CD4-positive, alpha-beta T cell treated with Interferon alpha-2 for 1 hour (primary cell): ENCODE data around the gene DNLZ.
"Not testable (repeated sequence)": the region's sequence is repeated elsewhere in the genome, so short reads cannot be mapped to it uniquely, and the experiment has no call there.

Source experiments
- DNase-seq, 2 donors: peaks; one replicate each; pipeline ENCODE4 v3.0.0-alpha.2; 2020 to 2022

The DNLZ gene

GRCh38 chr9:136358016-136358415, 5.5 kb downstream of the DNLZ start:
- no peak for DNase-seq

DNA sequence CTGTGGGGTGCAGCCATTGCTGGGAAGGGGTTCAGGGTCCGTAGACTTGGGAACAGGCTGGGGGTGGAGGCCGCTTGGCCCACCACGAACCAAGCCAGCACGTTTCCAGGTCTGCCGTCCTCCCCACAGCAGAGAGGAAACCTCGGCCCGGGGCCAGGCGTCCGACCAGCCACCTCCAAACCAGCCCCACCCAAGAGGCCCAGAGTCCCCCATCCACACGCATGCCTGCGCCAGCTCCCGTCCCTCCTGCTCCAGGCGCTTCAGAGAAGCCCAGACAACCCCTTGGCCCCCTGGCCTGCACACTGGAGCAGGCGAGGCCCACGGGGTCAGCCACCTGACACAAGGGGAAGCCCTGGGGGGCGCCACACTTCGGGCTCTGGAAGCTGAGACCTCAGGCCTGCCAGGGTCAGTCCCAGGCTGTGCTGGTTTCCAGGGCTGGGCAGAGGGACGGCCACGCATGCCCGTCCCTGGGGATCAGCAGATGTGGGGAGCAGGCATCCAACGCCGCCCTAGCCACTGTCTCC, 6.3 kb downstream of the DNLZ start:
- DNase-seq, result no peak

GRCh38 chr9:136355616-136356557, 7.7 kb downstream of the DNLZ start:
- DNase-seq, result no peak

DNA sequence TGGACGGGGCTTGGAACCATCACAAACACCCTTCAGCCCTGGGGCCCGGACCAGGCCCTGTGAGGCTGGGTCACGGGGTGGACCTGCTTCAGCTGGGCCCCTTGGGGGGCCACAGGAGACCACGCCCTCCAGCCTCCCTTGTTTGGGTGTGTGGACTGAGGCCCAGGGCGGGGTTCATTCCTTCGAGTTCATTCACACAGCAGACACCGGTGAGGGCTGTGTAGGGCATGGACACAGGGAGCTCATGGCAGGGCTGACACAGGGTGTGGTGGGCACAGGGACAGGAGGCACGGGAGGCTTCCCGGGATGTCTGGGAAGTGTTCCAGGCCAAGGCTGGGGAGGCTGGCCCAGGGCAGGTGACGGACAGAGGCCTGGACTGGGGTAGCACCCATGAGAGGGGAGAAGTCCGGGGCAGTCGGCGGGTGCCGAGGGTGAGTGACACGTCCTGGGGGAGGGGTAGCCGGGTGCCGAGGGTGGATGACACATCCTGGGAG, 8.9 kb downstream of the DNLZ start:
- no peak for DNase-seq

- DNase-seq, result no peak
Observed at GRCh38 chr9:136353757-136354488, 9.6 kb downstream of the DNLZ start.

GRCh38 chr9:136353088-136353487, 10.5 kb downstream of the DNLZ start:
- no peak for DNase-seq

DNA sequence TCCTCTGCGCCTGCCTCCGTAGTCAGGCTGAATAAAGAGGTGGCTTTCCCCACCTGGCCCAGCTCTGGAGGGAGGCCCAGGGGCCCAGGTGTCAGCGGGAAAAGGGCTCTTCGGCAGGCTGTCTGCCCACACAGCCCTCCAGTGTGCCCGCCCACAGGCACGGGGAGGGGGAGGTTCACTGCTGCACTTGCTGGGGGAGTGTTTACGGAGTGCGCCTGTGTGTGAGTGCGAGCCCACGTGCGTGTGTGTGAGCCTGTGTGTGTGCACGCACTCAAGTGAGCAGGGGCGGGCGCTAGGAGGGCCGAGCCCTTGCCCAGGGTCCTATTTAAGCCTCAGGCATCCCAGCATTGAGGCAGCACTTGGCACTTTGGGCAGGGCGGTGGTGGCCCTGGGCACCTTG, 10.9 kb downstream of the DNLZ start:
- DNase-seq, result no peak

- not testable (repeated sequence) for DNase-seq
Observed at GRCh38 chr9:136351868-136352267, 11.7 kb downstream of the DNLZ start.

DNA sequence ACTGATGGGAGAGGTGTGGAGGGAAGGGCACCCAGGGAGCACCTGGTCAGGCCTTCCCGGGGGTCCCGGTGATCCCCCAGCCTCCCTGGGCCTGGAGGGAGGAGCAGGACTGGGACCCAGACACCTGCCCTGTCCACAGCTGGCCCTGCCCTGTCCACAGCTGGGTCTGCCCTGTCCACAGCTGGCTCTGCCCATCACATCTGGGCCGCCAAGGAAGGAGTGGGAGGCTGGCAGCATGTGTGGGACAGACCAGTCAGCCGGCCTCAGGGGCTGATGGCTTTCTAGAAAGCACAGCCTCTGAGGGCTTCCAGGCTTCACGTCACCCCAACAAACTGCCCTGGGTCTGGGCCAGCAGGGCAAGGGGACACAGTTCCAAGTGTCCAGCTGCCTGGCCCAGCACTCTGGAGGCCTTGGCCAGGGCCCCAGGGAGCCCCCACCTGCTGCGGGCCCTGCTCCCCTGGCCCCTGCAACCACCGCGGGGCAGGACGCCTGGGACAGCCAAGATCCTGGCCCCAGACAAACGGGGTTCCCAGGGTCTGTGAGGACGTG, 12.2 kb downstream of the DNLZ start:
- no peak for DNase-seq

- DNase-seq, result no peak
Observed at GRCh38 chr9:136349546-136349945, 14.0 kb downstream of the DNLZ start.

- DNase-seq, result no peak
Observed at GRCh38 chr9:136348691-136349090, 14.9 kb downstream of the DNLZ start.

DNA sequence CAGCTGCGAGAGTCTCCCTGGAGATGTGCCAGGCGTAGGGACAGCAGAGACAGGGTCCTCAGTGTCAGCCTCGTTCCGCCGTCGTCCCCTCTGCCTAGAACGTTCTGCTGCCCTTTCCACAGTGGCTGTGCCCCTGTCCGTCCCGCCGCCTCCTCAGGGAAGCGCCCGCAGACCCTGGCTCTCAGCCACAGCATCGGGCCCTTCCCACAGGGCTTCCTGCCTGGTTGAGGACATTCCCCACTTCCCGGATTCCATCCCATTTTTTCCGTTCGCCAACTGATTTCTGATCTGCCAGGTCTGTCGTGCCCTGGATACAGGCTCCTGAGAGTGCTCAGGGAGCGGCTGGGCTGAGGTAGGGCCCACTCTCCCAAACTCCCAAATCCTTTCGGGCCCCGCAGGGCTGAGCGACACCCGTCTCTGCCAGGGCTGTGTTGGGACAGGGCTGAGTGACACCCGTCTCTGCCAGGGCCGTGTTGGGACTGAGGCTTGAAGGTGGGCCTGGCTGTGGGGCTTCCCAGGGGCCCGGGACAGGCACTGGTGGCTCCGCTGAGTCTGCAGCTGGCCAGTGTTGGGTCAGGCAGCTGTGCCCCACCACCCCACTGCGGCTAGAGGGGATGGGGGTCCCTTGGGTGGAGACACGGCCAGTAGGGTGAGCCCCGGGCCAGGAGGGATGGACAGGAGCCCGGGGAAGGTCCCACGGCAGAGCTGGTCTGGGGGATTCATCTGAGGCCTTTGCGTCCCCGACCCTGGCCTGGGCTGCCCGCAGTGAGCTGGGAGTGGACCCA, 15.9 kb downstream of the DNLZ start:
- DNase-seq, result no peak

DNA sequence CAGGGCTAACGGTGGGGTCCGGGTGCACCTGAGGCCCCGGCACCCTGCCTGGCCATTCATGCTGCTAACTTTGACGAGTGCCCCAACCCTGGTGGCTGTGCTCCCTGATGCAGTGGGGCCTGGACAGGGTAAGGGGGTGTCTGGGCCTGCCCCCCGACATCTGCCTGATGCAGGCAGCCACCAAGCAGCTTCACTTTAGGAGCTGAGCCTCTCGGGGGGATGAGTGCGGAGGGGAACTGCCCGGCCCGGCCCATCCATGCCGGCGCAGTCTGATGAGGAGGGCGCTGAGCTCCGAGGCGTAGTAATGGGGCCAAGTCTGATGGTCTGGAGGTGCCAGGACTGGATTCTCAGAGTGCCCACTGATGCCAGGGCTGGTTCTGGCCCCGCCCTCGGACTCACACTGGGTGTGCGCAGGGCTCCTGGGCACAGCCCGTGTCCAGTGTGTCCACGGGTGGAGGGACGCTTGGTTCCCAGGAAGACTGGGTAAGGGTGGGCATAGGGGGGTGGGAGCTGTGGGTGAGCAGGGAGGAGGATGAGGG, 16.5 kb downstream of the DNLZ start:
- no peak for DNase-seq

DNA sequence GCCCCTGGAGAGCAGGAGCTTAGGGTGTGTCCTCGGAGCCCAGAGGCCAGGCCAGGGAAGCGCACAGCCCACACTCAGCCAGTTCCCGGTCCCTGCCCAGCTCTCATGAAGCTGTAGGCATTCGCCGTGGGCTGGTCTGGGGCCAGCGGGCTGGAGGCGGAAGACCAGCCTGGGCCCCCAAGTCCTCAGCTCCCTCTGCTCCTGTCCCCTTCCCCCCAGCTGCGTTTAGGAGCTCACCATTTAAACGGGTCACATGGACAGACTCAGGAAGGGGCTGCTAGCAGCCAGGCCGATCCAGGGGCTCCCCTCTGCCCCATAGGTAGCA, 17.4 kb downstream of the DNLZ start:
- DNase-seq, result no peak

DNA sequence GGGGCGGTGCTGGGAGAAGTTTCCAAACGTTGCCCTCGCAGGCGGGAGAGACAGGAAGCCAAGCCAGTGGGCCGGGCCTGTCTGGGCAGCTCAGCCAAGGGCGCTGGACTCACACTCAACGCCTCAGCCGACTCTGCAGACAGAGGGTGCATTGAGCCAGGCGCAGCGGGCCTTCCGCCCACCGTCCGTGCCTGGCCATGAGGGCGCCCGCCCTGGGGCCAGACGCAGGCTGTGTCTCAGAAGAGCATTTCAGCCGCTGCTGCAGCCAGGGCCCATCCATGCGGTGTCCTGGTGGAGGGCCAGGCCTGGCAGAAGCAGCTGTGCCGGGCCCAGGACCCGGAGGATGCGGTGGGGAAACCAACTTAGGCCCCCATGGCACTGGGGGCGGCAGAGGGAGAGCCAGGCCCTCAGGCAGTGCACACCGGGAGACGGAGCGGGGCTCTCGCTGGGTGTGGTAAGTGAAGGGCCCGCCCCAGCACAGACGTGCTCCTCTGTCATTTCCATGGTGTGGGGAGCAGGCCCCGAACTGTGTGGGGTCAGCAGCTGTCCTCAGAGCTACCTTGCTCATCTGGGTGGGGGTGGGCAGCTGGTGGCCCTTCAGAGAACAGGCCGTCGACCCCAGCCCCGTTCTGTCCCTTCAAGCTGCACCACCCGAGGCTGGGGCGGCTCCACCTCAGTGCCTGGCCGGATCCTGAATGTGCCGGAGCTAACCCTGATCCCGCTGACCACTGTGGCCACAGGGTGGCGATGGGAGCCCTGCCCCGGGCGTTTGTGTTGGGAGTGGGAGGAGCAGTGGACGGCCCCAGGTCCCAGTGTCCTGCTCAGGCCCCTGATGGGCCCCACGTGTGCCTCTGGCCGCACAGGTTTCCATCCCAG, 18.0 kb downstream of the DNLZ start:
- DNase-seq, result no peak

DNA sequence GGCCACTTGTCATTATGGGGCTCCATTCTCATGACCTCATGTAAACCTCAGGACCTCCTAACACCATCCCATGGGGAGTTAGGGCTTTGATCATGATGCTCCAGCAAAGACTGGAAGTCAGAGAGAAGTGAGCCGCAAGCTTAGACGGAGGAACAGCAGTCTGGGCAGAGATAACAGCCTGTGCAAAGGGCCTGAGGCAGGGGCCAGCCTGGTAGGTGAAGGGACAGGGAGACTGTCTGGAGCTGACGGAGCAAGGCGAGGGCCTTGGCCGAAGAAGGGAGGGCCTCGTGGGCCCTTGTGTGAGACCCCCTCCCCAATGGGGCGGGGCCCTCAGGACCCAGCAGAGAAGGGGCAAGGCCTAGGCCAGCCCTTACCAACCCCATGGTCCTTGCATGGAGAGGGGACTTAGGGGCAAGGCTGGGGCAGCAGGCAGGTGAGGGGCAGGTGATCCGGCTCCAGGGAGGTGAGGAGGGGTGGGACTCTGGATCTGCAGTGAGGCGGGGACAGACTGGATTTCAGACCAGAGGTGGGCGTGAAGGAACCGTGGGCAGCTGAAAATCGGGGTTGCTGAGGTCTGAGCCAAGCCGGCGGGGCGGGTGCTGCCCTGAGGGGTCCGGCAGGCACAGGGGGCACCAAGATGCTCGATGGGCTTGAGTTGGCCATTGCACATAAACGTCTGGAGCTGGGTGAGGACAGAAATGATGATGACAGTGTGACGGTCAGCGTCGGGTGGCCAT, 18.8 kb downstream of the DNLZ start:
- no peak for DNase-seq

GRCh38 chr9:136343884-136344269, 19.7 kb downstream of the DNLZ start:
- no peak for DNase-seq

DNA sequence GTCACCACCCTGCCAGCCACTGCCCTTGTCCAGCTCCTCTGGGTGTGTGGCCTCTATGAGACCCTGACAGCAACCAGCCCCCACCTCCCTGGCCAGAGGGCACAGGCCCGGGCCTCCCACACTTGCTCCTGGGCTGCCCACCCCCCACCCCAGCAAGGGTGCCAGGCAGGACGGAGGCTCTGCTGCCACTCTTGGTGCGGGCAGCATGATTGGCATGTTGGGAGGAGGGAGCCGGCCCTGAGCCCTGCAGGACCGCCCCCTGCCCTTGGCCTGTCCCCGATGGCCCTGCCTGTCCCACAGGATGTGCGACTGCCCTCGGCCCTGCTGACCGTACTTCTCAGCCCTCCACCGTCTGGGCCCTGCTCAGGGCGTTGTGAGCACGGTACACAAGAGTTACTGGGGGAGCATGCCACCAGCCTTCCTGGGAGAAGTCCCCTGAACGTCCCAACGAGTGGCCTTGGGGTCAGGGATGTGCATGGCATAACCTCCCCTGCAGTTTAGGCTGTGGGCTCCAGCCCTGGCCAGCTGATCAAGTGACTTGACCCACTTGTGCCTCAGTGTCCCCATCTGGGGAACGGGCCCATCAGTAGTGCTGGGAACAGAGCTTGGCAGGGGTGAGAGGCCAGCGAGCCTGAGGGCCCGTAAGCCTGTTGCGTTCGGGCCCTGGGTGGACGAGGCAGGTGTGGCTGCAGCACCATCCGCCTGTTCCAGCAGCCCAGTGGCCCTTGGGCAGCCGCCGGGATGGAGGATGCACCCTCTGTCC, 20.2 kb downstream of the DNLZ start:
- no peak for DNase-seq

DNA sequence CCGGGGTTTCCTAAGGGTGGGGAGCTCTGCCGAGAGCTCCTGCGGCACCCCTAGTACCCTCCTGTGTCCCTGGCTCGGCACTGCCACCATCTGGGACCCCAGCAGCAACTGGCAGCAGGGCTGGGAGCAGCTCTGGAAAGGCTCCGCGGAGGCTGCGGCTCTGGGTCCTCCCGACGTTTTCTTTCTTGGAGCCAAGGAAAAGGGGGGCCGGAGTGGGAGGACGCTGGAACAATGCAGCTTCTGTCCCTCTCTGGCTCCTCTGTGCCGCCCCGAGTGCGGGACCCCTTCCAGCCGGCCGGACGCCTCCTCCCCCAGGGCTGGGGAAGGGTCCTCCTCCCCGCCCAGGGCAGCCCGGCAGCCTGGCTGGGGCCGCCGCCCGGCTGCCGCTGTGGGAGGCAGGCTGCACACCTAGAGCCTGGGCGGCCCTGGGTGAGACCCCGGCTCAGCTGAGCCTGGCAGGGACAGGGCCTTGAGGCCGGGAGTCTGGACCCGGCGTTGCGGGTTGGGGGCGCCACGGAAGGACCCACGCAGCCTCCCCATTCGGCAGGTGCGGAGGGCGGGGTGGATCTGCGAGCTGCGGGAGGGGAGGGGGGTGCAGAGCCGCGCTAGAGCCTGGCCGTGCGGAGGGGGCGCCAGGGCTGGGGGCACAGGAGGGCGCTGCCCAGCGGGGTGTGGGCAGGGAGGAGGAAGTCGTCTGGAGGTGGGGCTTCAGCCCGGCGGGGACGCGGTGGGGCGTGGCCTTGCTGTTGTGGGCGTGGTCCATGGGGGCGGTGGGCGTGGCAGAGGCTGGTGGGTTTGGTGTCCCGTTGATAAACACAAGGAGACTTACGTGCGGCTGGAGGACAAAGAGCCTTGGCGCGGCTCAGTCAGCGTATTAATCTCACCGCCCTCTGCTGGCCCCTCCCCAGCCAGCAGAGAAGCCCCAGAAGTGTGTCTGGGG, 21.1 kb downstream of the DNLZ start:
- DNase-seq, result peak; percentile 44 to 69
